ENCODE results near the gene ELP2. TPM values are rescaled to one million over a fixed set of nuclear protein-coding genes. Genes with fewer than 3 reads are reported as not detected.

Gene ELP2
- total and polyA plus RNA-seq, 9 of the 15 experiments (the other 6 are each of a cell fraction or from before 2014, with no cell fraction given), result 76.8 to 192 (median 140) TPM

- no peak for TF ChIP-seq E4F1 (CRISPR knock-in tag; IDR thresholded peaks at IDR 0.05; ENCODE audit: borderline replicate concordance)
- TF ChIP-seq EHMT2 (IDR thresholded peaks at IDR 0.05), result no peak
- no peak for TF ChIP-seq XRCC3 (IDR thresholded peaks at IDR 0.05)
- peak; percentile 39; a peak in 1 of 4 replicates for TF ChIP-seq MNT (conservative IDR thresholded peaks at IDR 0.05)
- 0 out of 2 replicates have a peak, but pooled peaks have one; percentile 36 for TF ChIP-seq USF1 (CRISPR knock-in tag; IDR thresholded peaks at IDR 0.05)
- TF ChIP-seq ZNF511 (CRISPR knock-in tag; IDR thresholded peaks at IDR 0.05), result no peak
- no peak for TF ChIP-seq ZBTB8A (IDR thresholded peaks at IDR 0.05; ENCODE audit: partially characterized antibody)
- no peak for TF ChIP-seq SAFB2 (IDR thresholded peaks at IDR 0.05; ENCODE audit: borderline replicate concordance, low read depth, low read length, severe bottlenecking)
- no peak for TF ChIP-seq MBD2 (IDR thresholded peaks at IDR 0.05; ENCODE audit: borderline replicate concordance, low read depth)
- TF ChIP-seq ESRRB (CRISPR knock-in tag; IDR thresholded peaks at IDR 0.05; ENCODE audit: borderline replicate concordance), result no peak
- TF ChIP-seq HLTF (IDR thresholded peaks at IDR 0.05), result no peak
- no peak for TF ChIP-seq ASH1L (IDR thresholded peaks at IDR 0.05; ENCODE audit: borderline replicate concordance, low read depth, partially characterized antibody)
- peak; percentile 35; the same call in 1 of the 2 replicates for TF ChIP-seq ZBTB9 (CRISPR knock-in tag; IDR thresholded peaks at IDR 0.05)
- peak in 1 of 2 experiments; percentile 18; a peak in 1 of 4 replicates for TF ChIP-seq RAD21 (CRISPR knock-in tag; conservative IDR thresholded peaks at IDR 0.05 in 1 of 2, IDR thresholded peaks at IDR 0.05 in 1 of 2)
- no peak for TF ChIP-seq HES1 (IDR thresholded peaks at IDR 0.05; ENCODE audit: low read depth)
- no peak for TF ChIP-seq SMARCA5 (IDR thresholded peaks at IDR 0.05)
- no peak for TF ChIP-seq ZNF197 (CRISPR knock-in tag; IDR thresholded peaks at IDR 0.05; ENCODE audit: low read depth)
- no peak for TF ChIP-seq DNMT1 (IDR thresholded peaks at IDR 0.05)
Measured at GRCh38 chr18:36186461-36187192, 56.9 kb downstream of the ELP2 start (continued).

Measured in K562 (cell line).